ENCODE results near the gene ACKR2.

ACKR2 gene

GRCh38 chr3:42809202-42809601 lies at the start of gene ACKR2:
Gene ACKR2 (plus strand): TSS chr3:42809445. CDS start chr3:42864503, 55,058 bp downstream.
- no peak for DNase-seq (ENCODE audit: low read depth in 2 of 2)

GRCh38 chr3:42762046-42762724 lies 47.1 kb upstream of the ACKR2 start:
- DNase-seq (ENCODE audit: low read depth in 2 of 2), result no peak

GRCh38 chr3:42763021-42763420 lies 46.2 kb upstream of the ACKR2 start:
- DNase-seq (ENCODE audit: low read depth in 2 of 2), result no peak

GRCh38 chr3:42764115-42764514 lies 45.1 kb upstream of the ACKR2 start:
- DNase-seq (ENCODE audit: low read depth in 2 of 2), result no peak

GRCh38 chr3:42764561-42765295 lies 44.5 kb upstream of the ACKR2 start:
- no peak for DNase-seq (ENCODE audit: low read depth in 2 of 2)

GRCh38 chr3:42769477-42770131 lies 39.6 kb upstream of the ACKR2 start:
- DNase-seq (ENCODE audit: low read depth in 2 of 2), result no peak

GRCh38 chr3:42771271-42771670 lies 38.0 kb upstream of the ACKR2 start:
- DNase-seq (ENCODE audit: low read depth in 2 of 2), result no peak

- peak; percentile 83 to 86 for DNase-seq (ENCODE audit: low read depth in 2 of 2)
Observed at GRCh38 chr3:42772670-42773408, 36.4 kb upstream of the ACKR2 start, which contains the start of gene CCDC13. Gene CCDC13 (minus strand): TSS chr3:42773253. CDS start chr3:42758345, 14,908 bp downstream.

GRCh38 chr3:42773409-42773751 lies 35.9 kb upstream of the ACKR2 start:
- no peak for DNase-seq (ENCODE audit: low read depth in 2 of 2)

GRCh38 chr3:42778644-42779043 lies 30.6 kb upstream of the ACKR2 start:
- no peak for DNase-seq (ENCODE audit: low read depth in 2 of 2)

- no peak for DNase-seq (ENCODE audit: low read depth in 2 of 2)
Observed at GRCh38 chr3:42780398-42780797, 28.8 kb upstream of the ACKR2 start.

GRCh38 chr3:42780892-42781700 lies 28.1 kb upstream of the ACKR2 start:
- DNase-seq (ENCODE audit: low read depth in 2 of 2), result no peak

GRCh38 chr3:42786212-42786611 lies 23.0 kb upstream of the ACKR2 start:
- no peak for DNase-seq (ENCODE audit: low read depth in 2 of 2)

- no peak for DNase-seq (ENCODE audit: low read depth in 2 of 2)
Observed at GRCh38 chr3:42786631-42787030, 22.6 kb upstream of the ACKR2 start.

- DNase-seq (ENCODE audit: low read depth in 2 of 2), result no peak
Observed at GRCh38 chr3:42790714-42791229, 18.5 kb upstream of the ACKR2 start.

- DNase-seq (ENCODE audit: low read depth in 2 of 2), result no peak
Observed at GRCh38 chr3:42795621-42796181, 13.5 kb upstream of the ACKR2 start.

GRCh38 chr3:42796332-42796885 lies 12.8 kb upstream of the ACKR2 start:
- DNase-seq (ENCODE audit: low read depth in 2 of 2), result no peak

GRCh38 chr3:42799376-42799775 lies 9.9 kb upstream of the ACKR2 start:
- DNase-seq (ENCODE audit: low read depth in 2 of 2), result no peak

- DNase-seq (ENCODE audit: low read depth in 2 of 2), result no peak
Observed at GRCh38 chr3:42800251-42800650, 9.0 kb upstream of the ACKR2 start.

GRCh38 chr3:42801048-42801620 lies 8.1 kb upstream of the ACKR2 start:
- no peak for DNase-seq (ENCODE audit: low read depth in 2 of 2)
